ENCODE measurements around the gene MRPL52. TPM values are rescaled to one million over a fixed set of nuclear protein-coding genes. Genes with fewer than 3 reads are reported as not detected.
A peak's percentile ranks its signal among the peaks of the same experiment; 100 is the strongest.

The MRPL52 gene
- total and polyA plus RNA-seq, 2 of the 13 experiments (the other 11 are each of a cell fraction or from before 2014, with no cell fraction given) = 118 to 329 TPM

GRCh38 chr14:22852940-22853767 is 23.5 kb downstream of the MRPL52 start (continued):
- TF ChIP-seq ZXDC (CRISPR knock-in tag; IDR thresholded peaks at IDR 0.05) (peak; percentile 60; the same call in 1 of the 2 replicates), ZNF253 (CRISPR knock-in tag; IDR thresholded peaks at IDR 0.05; ENCODE audit: borderline replicate concordance) (peak; percentile 52; the same call in 1 of the 2 replicates), CHCHD3 (CRISPR knock-in tag; IDR thresholded peaks at IDR 0.05) (no peak), NFYC (CRISPR knock-in tag; IDR thresholded peaks at IDR 0.05) (peak; percentile 30; the same call in 1 of the 2 replicates), ZNF430 (CRISPR knock-in tag; IDR thresholded peaks at IDR 0.05) (peak; percentile 51; the same call in 1 of the 2 replicates), SNAI1 (CRISPR knock-in tag; IDR thresholded peaks at IDR 0.05; ENCODE audit: borderline replicate concordance) (peak; percentile 86; the same call in 1 of the 2 replicates), ZNF20 (CRISPR knock-in tag; IDR thresholded peaks at IDR 0.05) (no peak), ZNF619 (CRISPR knock-in tag; IDR thresholded peaks at IDR 0.05) (peak; percentile 98), ZMAT3 (CRISPR knock-in tag; conservative IDR thresholded peaks at IDR 0.05) (peak; percentile 98), ATAD3A (CRISPR knock-in tag; IDR thresholded peaks at IDR 0.05) (peak; percentile 55; the same call in 1 of the 2 replicates), ZSCAN25 (CRISPR knock-in tag; IDR thresholded peaks at IDR 0.05) (peak; percentile 98), ZNF44 (CRISPR knock-in tag; IDR thresholded peaks at IDR 0.05) (peak; percentile 81), PRDM10 (CRISPR knock-in tag; IDR thresholded peaks at IDR 0.05; ENCODE audit: low read depth) (peak; percentile 95), TMF1 (CRISPR knock-in tag; IDR thresholded peaks at IDR 0.05; ENCODE audit: low read depth) (peak; percentile 91), ZNF12 (CRISPR knock-in tag; IDR thresholded peaks at IDR 0.05) (peak; percentile 79), ZNF740 (CRISPR knock-in tag; IDR thresholded peaks at IDR 0.05) (peak; percentile 89), ZNF260 (CRISPR knock-in tag; IDR thresholded peaks at IDR 0.05; ENCODE audit: borderline replicate concordance, low read depth) (no peak), HNRNPL (IDR thresholded peaks at IDR 0.05; ENCODE audit: low read depth, low read length) (peak; percentile 97), ZBTB37 (CRISPR knock-in tag; IDR thresholded peaks at IDR 0.05) (no peak), MXD4 (CRISPR knock-in tag; IDR thresholded peaks at IDR 0.05) (peak; percentile 86), THAP11 (CRISPR knock-in tag; IDR thresholded peaks at IDR 0.05) (peak; percentile 75; the same call in 1 of the 2 replicates), CEBPG (CRISPR knock-in tag; IDR thresholded peaks at IDR 0.05) (peak; percentile 79), ZNF143 (CRISPR knock-in tag; IDR thresholded peaks at IDR 0.05) (peak; percentile 9; the same call in 1 of the 2 replicates)

Data from HepG2 (cell line).